ENCODE data around the gene PCNP. TPM values are rescaled to one million over a fixed set of nuclear protein-coding genes. Genes with fewer than 3 reads are reported as not detected.

The PCNP gene
- total and polyA plus RNA-seq, 2 donors (not counting 3 experiments of a cell fraction or from before 2014, with no cell fraction given): 22.7 to 137 TPM

DNA sequence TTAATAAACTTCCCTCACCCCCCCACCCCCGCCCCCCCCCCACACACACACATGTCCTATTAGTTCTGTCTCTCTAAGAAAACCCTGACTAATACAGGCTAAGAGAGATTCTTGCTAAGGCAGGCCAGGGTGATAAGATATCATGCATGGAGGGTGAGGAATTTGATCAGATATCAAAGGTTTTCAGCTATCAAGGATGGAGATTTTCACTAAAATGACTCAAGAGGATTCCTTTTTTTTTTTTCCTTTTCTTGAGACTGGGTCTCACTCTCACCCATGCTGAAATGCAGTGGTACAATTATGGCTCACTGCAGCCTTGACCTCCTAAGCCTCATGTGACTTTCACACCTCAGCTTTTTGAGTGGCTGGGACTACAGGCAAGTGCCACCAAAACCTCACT, 46.1 kb upstream of the PCNP start:
- no peaks in the 10 kb centered on the region for H3K9me3 ChIP-seq (replicated peaks; ENCODE audit: control insufficient read depth, insufficient read depth, low read length)
- no peak for FAIRE-seq
- ChIA-PET POLR2A (no interaction called here), CTCF (no interaction called here)
- intact Hi-C loops (cut with micrococcal nuclease) (no loop called here), dilution Hi-C loops (cut with MboI; ENCODE audit: extremely low pct_ligation_motif_present, low sequenced_read_pairs) (no loop called here)
- H3K9ac ChIP-seq (replicated peaks; ENCODE audit: extremely low read depth, insufficient read depth, low read length): no peak overlapping the region
- H2AFZ ChIP-seq (ENCODE audit: low read depth, low read length): no peak overlapping the region
- no peak overlapping the region for H3K4me2 ChIP-seq (ENCODE audit: insufficient read depth, low read length)
- no peak overlapping the region for H3K27ac ChIP-seq (ENCODE audit: insufficient read depth, low read depth, low read length)
- no peaks in the 10 kb centered on the region for H3K36me3 ChIP-seq (ENCODE audit: control insufficient read depth in 2 of 2, extremely low read depth in 1 of 2, insufficient read depth in 2 of 2, low read length in 2 of 2)
- no peak for DNase-seq (ENCODE audit: low read depth, low spot score)
- TF ChIP-seq, protein P1, sequence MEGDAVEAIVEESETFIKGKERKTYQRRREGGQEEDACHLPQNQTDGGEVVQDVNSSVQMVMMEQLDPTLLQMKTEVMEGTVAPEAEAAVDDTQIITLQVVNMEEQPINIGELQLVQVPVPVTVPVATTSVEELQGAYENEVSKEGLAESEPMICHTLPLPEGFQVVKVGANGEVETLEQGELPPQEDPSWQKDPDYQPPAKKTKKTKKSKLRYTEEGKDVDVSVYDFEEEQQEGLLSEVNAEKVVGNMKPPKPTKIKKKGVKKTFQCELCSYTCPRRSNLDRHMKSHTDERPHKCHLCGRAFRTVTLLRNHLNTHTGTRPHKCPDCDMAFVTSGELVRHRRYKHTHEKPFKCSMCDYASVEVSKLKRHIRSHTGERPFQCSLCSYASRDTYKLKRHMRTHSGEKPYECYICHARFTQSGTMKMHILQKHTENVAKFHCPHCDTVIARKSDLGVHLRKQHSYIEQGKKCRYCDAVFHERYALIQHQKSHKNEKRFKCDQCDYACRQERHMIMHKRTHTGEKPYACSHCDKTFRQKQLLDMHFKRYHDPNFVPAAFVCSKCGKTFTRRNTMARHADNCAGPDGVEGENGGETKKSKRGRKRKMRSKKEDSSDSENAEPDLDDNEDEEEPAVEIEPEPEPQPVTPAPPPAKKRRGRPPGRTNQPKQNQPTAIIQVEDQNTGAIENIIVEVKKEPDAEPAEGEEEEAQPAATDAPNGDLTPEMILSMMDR (IDR thresholded peaks at IDR 0.05; ENCODE audit: extremely low read depth in 1 of 2, insufficient read depth in 1 of 2, low read depth in 1 of 2, low read length in 2 of 2): no peak
- no peak for TF ChIP-seq MYC (IDR thresholded peaks at IDR 0.05; ENCODE audit: low read depth, low read length)
- no peak for TF ChIP-seq FOS (IDR thresholded peaks at IDR 0.05; ENCODE audit: borderline replicate concordance, insufficient read depth, low read length)
- TF ChIP-seq, protein P2, sequence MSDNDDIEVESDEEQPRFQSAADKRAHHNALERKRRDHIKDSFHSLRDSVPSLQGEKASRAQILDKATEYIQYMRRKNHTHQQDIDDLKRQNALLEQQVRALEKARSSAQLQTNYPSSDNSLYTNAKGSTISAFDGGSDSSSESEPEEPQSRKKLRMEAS (IDR thresholded peaks at IDR 0.05; ENCODE audit: insufficient read depth, insufficient read length): no peak
- TF ChIP-seq POLR2AphosphoS5 (IDR thresholded peaks at IDR 0.05; ENCODE audit: insufficient read depth, low read depth, low read length): no peak
- no peak for TF ChIP-seq POLR2A (IDR thresholded peaks at IDR 0.05; ENCODE audit: low read depth, low read length)
- no peak for TF ChIP-seq EZH2 (IDR thresholded peaks at IDR 0.05; ENCODE audit: borderline replicate concordance, low read depth, low read length, severe bottlenecking)
- TF ChIP-seq GATA2 (IDR thresholded peaks at IDR 0.05; ENCODE audit: insufficient read depth, insufficient read length, low read depth, low read length): no peak
- no peak for TF ChIP-seq JUN (IDR thresholded peaks at IDR 0.05; ENCODE audit: borderline replicate concordance, insufficient read depth, insufficient read length, low read depth)
- no peaks in the 10 kb centered on the region for H3K9me1 ChIP-seq (replicated peaks; ENCODE audit: control insufficient read depth, extremely low read depth, insufficient read depth, low read length)
- H4K20me1 ChIP-seq (replicated peaks; ENCODE audit: control insufficient read depth, extremely low read depth, insufficient read depth, low read length): no peaks in the 10 kb centered on the region
- peaks cover 25% of the 10 kb centered on the region for H3K4me1 ChIP-seq (ENCODE audit: control insufficient read depth, extremely low read depth, insufficient read depth, low read length)
- H3K27me3 ChIP-seq (ENCODE audit: control insufficient read depth in 2 of 2, insufficient read depth in 2 of 2, low read length in 2 of 2): no peaks in the 10 kb centered on the region
- H3K4me3 ChIP-seq (replicated peaks in 1 of 3; ENCODE audit: insufficient read depth in 1 of 3, low read depth in 1 of 3, low read length in 3 of 3): no peak overlapping the region
- no peaks in the 10 kb centered on the region for H3K79me2 ChIP-seq (ENCODE audit: control insufficient read depth, insufficient read depth, low read length)
- no TSS peak for BruUV-seq (replicated peaks)
